B cell (primary cell): ENCODE measurements around the gene DAO.

Source experiments
- EZH2 ChIP-seq: IDR thresholded peaks from 2 replicates; pipeline ENCODE4 v1.6.1; 2012; ENCODE audit warnings: borderline replicate concordance, low read depth, mild to moderate bottlenecking, moderate library complexity, low read length; ENCODE audit not compliant: insufficient read depth, poor library complexity, severe bottlenecking
- TF ChIP-seq, protein P1 (sequence below): fragments of 200-600 bp; IDR thresholded peaks from one replicate; pipeline ENCODE4 v1.8.0; 2022; ENCODE audit warnings: antibody characterized with exemption, mild to moderate bottlenecking

DNA sequence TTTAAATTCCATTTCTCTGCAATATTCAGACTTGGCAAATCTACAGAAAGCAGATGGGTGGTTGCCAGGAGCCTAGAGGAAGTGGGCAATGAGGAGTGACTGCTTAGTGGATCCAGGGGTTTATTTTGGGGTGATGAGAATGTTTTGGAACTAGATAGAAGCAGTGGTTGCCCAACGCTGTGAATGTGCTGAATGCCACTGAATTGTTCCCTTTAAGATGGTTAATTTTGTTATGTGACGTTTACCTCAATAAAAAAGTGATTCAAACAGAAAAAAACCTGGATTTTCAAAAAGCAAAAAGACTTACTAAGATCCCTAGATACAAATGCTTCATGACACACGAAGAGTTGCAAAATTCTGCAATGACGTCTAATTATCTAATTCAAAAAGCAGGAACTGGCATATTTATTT is 34.2 kb downstream of the DAO start:
- TF ChIP-seq, protein P1, sequence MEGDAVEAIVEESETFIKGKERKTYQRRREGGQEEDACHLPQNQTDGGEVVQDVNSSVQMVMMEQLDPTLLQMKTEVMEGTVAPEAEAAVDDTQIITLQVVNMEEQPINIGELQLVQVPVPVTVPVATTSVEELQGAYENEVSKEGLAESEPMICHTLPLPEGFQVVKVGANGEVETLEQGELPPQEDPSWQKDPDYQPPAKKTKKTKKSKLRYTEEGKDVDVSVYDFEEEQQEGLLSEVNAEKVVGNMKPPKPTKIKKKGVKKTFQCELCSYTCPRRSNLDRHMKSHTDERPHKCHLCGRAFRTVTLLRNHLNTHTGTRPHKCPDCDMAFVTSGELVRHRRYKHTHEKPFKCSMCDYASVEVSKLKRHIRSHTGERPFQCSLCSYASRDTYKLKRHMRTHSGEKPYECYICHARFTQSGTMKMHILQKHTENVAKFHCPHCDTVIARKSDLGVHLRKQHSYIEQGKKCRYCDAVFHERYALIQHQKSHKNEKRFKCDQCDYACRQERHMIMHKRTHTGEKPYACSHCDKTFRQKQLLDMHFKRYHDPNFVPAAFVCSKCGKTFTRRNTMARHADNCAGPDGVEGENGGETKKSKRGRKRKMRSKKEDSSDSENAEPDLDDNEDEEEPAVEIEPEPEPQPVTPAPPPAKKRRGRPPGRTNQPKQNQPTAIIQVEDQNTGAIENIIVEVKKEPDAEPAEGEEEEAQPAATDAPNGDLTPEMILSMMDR: no peak
- TF ChIP-seq EZH2: no peak
